SK-N-SH (cell line): ENCODE results near the gene ZNF358. TPM values are rescaled to one million over a fixed set of nuclear protein-coding genes. Genes with fewer than 3 reads are reported as not detected.

Source experiments
- CTCF ChIA-PET: fragments of 300-600, 350-600 bp; formaldehyde crosslinking; extraction: SDS; loops from one replicate; lab custom pipeline; 2021; lab: Yijun Ruan, JAX
- POLR2A ChIA-PET: fragments of 350-600 bp; sonication (Branson Sonifier 250); formaldehyde crosslinking; extraction: SDS; loops from one replicate; lab custom pipeline; 2020; ENCODE audit warnings: antibody characterized with exemption, inconsistent platforms; lab: Yijun Ruan, JAX
- DNase-seq: peaks from one replicate; pipeline ENCODE4 v3.0.0; 2012
- H2AFZ ChIP-seq: fragments of 200-600 bp; sonication (generic); 2 replicates; pipeline ENCODE4 v1.8.1; 2016; ENCODE audit warnings: antibody characterized with exemption, mild to moderate bottlenecking, low read depth
- H3F3A ChIP-seq: fragments of 200-600 bp; sonication (generic); replicated peaks from 2 replicates; pipeline ENCODE3; 2016; ENCODE audit warnings: antibody characterized with exemption, mild to moderate bottlenecking; ENCODE audit not compliant: insufficient read depth
- H3K27ac ChIP-seq, 2 experiments: fragments of 200-500 bp in 1 of 2; fragments of 200-600 bp in 1 of 2; sonication (Bioruptor generic) in 1 of 2; sonication (generic), shearing (Covaris generic) in 1 of 2; 2 replicates each; pipeline versions ENCODE4 v1.5.1 to v1.6.1; 2014 to 2016; ENCODE audit warnings: low read depth in 2 of 2, inconsistent platforms in 1 of 2, low read length in 1 of 2, mild to moderate bottlenecking in 1 of 2, mixed read lengths in 1 of 2
- H3K27me3 ChIP-seq: fragments of 200-600 bp; sonication (generic), shearing (Covaris generic); 2 replicates; pipeline ENCODE4 v1.6.1; 2016; ENCODE audit warnings: mixed run types; ENCODE audit not compliant: insufficient read depth
- H3K36me3 ChIP-seq, 2 experiments: fragments of 200-500 bp in 1 of 2; fragments of 200-600 bp in 1 of 2; sonication (Bioruptor generic) in 1 of 2; sonication (generic) in 1 of 2; replicated peaks in 1 of 2; 2 replicates each; pipeline versions ENCODE3 to v1.5.1; 2014 to 2016; ENCODE audit warnings: low read length in 1 of 2, mild to moderate bottlenecking in 1 of 2; ENCODE audit not compliant: insufficient read depth in 2 of 2, control insufficient read depth in 1 of 2
- H3K4me1 ChIP-seq, 2 experiments: fragments of 200-500 bp in 1 of 2; fragments of 200-600 bp in 1 of 2; sonication (Bioruptor generic) in 1 of 2; sonication (generic), shearing (Covaris generic) in 1 of 2; 2 replicates each; pipeline versions ENCODE4 v1.5.1 to v1.6.1; 2014 to 2016; ENCODE audit warnings: low read depth in 1 of 2, low read length in 1 of 2, mixed run types in 1 of 2; ENCODE audit not compliant: insufficient read depth in 2 of 2, control insufficient read depth in 1 of 2
- H3K4me2 ChIP-seq: fragments of 200-600 bp; sonication (generic), shearing (Covaris generic); 2 replicates; pipeline ENCODE4 v1.6.1; 2017; ENCODE audit warnings: mixed run types
- H3K4me3 ChIP-seq, 2 experiments: fragments of 200-500 bp in 1 of 2; fragments of 200-600 bp in 1 of 2; sonication (Bioruptor generic) in 1 of 2; sonication (generic), shearing (Covaris generic) in 1 of 2; 2 replicates each; pipeline versions ENCODE4 v1.5.1 to v1.8.1; 2014 to 2016; ENCODE audit warnings: low read depth in 2 of 2, inconsistent platforms in 1 of 2, low read length in 1 of 2, mild to moderate bottlenecking in 1 of 2, mixed read lengths in 1 of 2, moderate library complexity in 1 of 2
- H3K79me2 ChIP-seq: fragments of 200-600 bp; sonication (generic); 2 replicates; pipeline ENCODE4 v1.8.1; 2017; ENCODE audit warnings: mild to moderate bottlenecking; ENCODE audit not compliant: insufficient read depth
- H3K9ac ChIP-seq: fragments of 200-600 bp; sonication (generic); 2 replicates; pipeline ENCODE4 v1.6.1; 2017; ENCODE audit warnings: mixed run types
- H3K9me2 ChIP-seq: fragments of 200-600 bp; sonication (generic); 2 replicates; pipeline ENCODE4 v1.6.1; 2017; ENCODE audit warnings: mixed run types
- H3K9me3 ChIP-seq: fragments of 200-600 bp; sonication (generic); 2 replicates; pipeline ENCODE4 v1.6.1; 2017; ENCODE audit warnings: mixed run types, mild to moderate bottlenecking, moderate library complexity
- H4K20me1 ChIP-seq: fragments of 200-600 bp; sonication (generic); 2 replicates; pipeline ENCODE4 v1.6.1; 2017; ENCODE audit warnings: mild to moderate bottlenecking, mixed run types; ENCODE audit not compliant: insufficient read depth
- FOSL2 ChIP-seq: IDR thresholded peaks from 2 replicates; pipeline ENCODE4 v1.4.0; 2012; ENCODE audit warnings: low read depth, mild to moderate bottlenecking, moderate library complexity, borderline replicate concordance
- FOXJ3 ChIP-seq: sonication (generic); formaldehyde crosslinking; IDR thresholded peaks from 2 replicates; pipeline ENCODE4 v1.5.1; 2020; ENCODE audit warnings: mild to moderate bottlenecking, missing genetic modification reagents
- GABPA ChIP-seq: IDR thresholded peaks from 2 replicates; pipeline ENCODE4 v1.4.0; 2012; ENCODE audit warnings: low read depth, mild to moderate bottlenecking
- NRF1 ChIP-seq: IDR thresholded peaks from 2 replicates; pipeline ENCODE4 v1.6.1; 2012; ENCODE audit warnings: low read depth, mild to moderate bottlenecking, low read length
- SIN3A ChIP-seq: IDR thresholded peaks from 2 replicates; pipeline ENCODE4 v1.6.1; 2012; ENCODE audit warnings: low read depth, mild to moderate bottlenecking, low read length, moderate library complexity, borderline replicate concordance
- TEAD4 ChIP-seq: IDR thresholded peaks from 2 replicates; pipeline ENCODE4 v1.4.0; 2012; ENCODE audit warnings: mild to moderate bottlenecking, borderline replicate concordance; ENCODE audit not compliant: insufficient read depth
- WGBS: methylation state at CpG from one replicate; pipeline ENCODE4 v1.1.6; 2017; ENCODE audit warnings: low lambda C conversion rate; 5-methylcytosine and 5-hydroxymethylcytosine counted together
- polyA plus RNA-seq, 3 experiments: library from polyadenylated mRNA; depleted of rRNA; stranded (reverse); fragments of >200 nt; gene quantifications; 2 replicates each; pipeline ENCODE4 v1.2.3, GENCODE V29; 2012
- TF ChIP-seq, protein P1 (sequence below): IDR thresholded peaks from 2 replicates; pipeline ENCODE4 v1.4.0; 2012; ENCODE audit warnings: low read depth, borderline replicate concordance
- TF ChIP-seq, protein P2 (sequence below): fragments of 200-600 bp; sonication (generic); IDR thresholded peaks from 2 replicates; pipeline ENCODE4 v1.6.1; 2017; ENCODE audit warnings: antibody characterized with exemption, mild to moderate bottlenecking, moderate library complexity
- TF ChIP-seq, protein P3 (sequence below): fragments of 150-350 bp; IDR thresholded peaks from 2 replicates; pipeline ENCODE4 v1.6.1; 2017; ENCODE audit warnings: antibody characterized with exemption, low read length, low read depth, borderline replicate concordance
- TF ChIP-seq, protein P4 (sequence below): IDR thresholded peaks from 2 replicates; pipeline ENCODE4 v1.4.0; 2012; ENCODE audit warnings: low read depth
- TF ChIP-seq, protein P5 (sequence below): fragments of 150-350 bp; IDR thresholded peaks from 2 replicates; pipeline ENCODE4 v1.6.1; 2016; ENCODE audit warnings: mild to moderate bottlenecking, low read depth, low read length
- TF ChIP-seq, protein P6 (sequence below): IDR thresholded peaks from 2 replicates; pipeline ENCODE4 v1.6.1; 2012; ENCODE audit warnings: mild to moderate bottlenecking, low read depth, low read length, moderate library complexity

The ZNF358 gene
- polyA plus RNA-seq, 1 of the 3 experiments (the other 2 are of a cell fraction), result 49.3 TPM

DNA sequence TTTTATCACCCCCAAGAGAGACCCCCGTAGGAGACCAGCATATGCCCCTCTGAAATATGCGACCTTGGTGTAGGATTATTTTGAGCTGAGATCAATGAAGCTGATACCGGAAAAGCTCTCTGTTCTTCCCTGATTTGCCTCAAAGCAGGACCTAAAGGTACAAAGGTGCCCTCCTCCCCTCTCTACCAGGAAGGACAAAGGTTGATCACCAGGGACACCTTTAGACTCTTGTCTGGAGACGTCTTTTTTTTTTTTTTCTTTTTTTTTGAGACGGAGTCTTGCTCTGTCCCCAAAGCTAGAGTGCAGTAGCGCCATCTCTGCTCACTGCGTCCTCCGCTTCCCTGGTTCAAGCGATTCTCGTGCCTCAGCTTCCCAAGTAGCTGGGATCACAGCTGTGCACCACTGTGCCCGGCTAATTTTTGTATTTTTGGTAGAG is 26.3 kb upstream of the ZNF358 start (continued):
- TF ChIP-seq, protein P1, sequence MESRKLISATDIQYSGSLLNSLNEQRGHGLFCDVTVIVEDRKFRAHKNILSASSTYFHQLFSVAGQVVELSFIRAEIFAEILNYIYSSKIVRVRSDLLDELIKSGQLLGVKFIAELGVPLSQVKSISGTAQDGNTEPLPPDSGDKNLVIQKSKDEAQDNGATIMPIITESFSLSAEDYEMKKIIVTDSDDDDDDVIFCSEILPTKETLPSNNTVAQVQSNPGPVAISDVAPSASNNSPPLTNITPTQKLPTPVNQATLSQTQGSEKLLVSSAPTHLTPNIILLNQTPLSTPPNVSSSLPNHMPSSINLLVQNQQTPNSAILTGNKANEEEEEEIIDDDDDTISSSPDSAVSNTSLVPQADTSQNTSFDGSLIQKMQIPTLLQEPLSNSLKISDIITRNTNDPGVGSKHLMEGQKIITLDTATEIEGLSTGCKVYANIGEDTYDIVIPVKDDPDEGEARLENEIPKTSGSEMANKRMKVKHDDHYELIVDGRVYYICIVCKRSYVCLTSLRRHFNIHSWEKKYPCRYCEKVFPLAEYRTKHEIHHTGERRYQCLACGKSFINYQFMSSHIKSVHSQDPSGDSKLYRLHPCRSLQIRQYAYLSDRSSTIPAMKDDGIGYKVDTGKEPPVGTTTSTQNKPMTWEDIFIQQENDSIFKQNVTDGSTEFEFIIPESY, result no peak
- TF ChIP-seq FOSL2, result no peak
- TF ChIP-seq, protein P2, sequence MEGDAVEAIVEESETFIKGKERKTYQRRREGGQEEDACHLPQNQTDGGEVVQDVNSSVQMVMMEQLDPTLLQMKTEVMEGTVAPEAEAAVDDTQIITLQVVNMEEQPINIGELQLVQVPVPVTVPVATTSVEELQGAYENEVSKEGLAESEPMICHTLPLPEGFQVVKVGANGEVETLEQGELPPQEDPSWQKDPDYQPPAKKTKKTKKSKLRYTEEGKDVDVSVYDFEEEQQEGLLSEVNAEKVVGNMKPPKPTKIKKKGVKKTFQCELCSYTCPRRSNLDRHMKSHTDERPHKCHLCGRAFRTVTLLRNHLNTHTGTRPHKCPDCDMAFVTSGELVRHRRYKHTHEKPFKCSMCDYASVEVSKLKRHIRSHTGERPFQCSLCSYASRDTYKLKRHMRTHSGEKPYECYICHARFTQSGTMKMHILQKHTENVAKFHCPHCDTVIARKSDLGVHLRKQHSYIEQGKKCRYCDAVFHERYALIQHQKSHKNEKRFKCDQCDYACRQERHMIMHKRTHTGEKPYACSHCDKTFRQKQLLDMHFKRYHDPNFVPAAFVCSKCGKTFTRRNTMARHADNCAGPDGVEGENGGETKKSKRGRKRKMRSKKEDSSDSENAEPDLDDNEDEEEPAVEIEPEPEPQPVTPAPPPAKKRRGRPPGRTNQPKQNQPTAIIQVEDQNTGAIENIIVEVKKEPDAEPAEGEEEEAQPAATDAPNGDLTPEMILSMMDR, result no peak
- TF ChIP-seq TEAD4, result no peak
- TF ChIP-seq, all 33 proteins: peak for 0

DNA sequence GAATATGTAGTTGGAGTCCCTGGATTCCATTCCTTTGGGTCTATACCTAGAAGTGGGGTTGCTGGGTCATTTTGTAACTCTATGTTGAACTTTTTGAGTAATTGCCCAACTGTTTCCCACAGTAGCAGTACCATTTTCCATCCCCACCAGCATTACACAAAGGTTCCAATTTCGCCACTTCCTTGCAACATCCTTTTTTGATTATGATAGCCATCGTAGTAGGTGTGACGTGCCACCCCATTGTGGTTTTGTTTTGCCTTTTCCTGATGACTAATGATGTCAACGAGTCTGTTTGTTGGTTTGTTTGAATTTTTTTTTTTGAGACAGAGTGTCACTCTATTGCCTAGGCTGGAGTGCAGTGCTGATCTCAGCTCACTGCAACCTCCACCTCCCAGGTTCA is 23.8 kb upstream of the ZNF358 start:
- Histone ChIP-seq H2AFZ (no peak overlapping the region), H3K79me2 (no peaks in the 10 kb centered on the region), H3K4me3 (no peak overlapping the region), H3K36me3 (no peaks in the 10 kb centered on the region), H3K27ac (no peak overlapping the region), H3F3A (no peaks in the 10 kb centered on the region), H4K20me1 (no peaks in the 10 kb centered on the region), H3K9ac (no peak overlapping the region), H3K4me1 (peaks cover 4 to 21% of the 10 kb centered on the region in 2 experiments; a peak in 2 of 4 replicates), H3K9me3 (no peaks in the 10 kb centered on the region), H3K27me3 (0 out of 2 replicates have a peak, but pooled peaks cover 1% of the 10 kb centered on the region), H3K9me2 (no peaks in the 10 kb centered on the region), H3K4me2 (no peak overlapping the region)
- CTCF ChIA-PET, result interaction anchor here (0.7 kb wide), 1 partner anchor 159 kb away, joined by 3 read pairs; no protein-coding TSS in a partner anchor
- POLR2A ChIA-PET, result no interaction called here
- WGBS, result 63% methylated on average over 4 of the region's 4 CpGs
- TF ChIP-seq GABPA (no peak), FOSL2 (no peak), TEAD4 (no peak), SIN3A (no peak), NRF1 (no peak), FOXJ3 (CRISPR knock-in tag) (no peak)
- TF ChIP-seq, protein P3, sequence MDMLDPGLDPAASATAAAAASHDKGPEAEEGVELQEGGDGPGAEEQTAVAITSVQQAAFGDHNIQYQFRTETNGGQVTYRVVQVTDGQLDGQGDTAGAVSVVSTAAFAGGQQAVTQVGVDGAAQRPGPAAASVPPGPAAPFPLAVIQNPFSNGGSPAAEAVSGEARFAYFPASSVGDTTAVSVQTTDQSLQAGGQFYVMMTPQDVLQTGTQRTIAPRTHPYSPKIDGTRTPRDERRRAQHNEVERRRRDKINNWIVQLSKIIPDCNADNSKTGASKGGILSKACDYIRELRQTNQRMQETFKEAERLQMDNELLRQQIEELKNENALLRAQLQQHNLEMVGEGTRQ, result no peak
- TF ChIP-seq, protein P4, sequence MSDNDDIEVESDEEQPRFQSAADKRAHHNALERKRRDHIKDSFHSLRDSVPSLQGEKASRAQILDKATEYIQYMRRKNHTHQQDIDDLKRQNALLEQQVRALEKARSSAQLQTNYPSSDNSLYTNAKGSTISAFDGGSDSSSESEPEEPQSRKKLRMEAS, result no peak
- TF ChIP-seq, protein P5, sequence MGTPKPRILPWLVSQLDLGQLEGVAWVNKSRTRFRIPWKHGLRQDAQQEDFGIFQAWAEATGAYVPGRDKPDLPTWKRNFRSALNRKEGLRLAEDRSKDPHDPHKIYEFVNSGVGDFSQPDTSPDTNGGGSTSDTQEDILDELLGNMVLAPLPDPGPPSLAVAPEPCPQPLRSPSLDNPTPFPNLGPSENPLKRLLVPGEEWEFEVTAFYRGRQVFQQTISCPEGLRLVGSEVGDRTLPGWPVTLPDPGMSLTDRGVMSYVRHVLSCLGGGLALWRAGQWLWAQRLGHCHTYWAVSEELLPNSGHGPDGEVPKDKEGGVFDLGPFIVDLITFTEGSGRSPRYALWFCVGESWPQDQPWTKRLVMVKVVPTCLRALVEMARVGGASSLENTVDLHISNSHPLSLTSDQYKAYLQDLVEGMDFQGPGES, result no peak
- TF ChIP-seq, protein P6, sequence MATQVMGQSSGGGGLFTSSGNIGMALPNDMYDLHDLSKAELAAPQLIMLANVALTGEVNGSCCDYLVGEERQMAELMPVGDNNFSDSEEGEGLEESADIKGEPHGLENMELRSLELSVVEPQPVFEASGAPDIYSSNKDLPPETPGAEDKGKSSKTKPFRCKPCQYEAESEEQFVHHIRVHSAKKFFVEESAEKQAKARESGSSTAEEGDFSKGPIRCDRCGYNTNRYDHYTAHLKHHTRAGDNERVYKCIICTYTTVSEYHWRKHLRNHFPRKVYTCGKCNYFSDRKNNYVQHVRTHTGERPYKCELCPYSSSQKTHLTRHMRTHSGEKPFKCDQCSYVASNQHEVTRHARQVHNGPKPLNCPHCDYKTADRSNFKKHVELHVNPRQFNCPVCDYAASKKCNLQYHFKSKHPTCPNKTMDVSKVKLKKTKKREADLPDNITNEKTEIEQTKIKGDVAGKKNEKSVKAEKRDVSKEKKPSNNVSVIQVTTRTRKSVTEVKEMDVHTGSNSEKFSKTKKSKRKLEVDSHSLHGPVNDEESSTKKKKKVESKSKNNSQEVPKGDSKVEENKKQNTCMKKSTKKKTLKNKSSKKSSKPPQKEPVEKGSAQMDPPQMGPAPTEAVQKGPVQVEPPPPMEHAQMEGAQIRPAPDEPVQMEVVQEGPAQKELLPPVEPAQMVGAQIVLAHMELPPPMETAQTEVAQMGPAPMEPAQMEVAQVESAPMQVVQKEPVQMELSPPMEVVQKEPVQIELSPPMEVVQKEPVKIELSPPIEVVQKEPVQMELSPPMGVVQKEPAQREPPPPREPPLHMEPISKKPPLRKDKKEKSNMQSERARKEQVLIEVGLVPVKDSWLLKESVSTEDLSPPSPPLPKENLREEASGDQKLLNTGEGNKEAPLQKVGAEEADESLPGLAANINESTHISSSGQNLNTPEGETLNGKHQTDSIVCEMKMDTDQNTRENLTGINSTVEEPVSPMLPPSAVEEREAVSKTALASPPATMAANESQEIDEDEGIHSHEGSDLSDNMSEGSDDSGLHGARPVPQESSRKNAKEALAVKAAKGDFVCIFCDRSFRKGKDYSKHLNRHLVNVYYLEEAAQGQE, result no peak
- no peak for DNase-seq
